ENCODE measurements around the gene SLC35F3.

The SLC35F3 gene

DNA sequence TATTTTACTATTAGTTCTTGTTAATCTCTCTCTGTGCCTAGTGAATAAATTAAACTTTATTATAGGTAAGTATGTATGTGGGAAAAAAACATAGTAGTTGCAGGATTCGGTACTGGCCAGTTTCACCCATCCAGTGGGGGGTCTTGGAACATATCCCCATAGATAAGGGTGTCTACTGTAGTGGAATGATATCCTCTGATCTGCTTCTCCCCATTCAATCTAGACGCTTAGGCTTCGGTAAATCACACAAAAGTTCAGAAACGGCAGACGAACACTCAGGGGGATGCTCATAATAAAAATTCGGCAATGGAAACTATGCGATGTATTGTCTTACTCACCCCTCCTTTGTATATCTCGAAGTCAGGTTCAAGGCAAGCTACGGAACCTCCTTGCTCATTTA, 235.9 kb downstream of the SLC35F3 start:
- TF ChIP-seq, protein P1, sequence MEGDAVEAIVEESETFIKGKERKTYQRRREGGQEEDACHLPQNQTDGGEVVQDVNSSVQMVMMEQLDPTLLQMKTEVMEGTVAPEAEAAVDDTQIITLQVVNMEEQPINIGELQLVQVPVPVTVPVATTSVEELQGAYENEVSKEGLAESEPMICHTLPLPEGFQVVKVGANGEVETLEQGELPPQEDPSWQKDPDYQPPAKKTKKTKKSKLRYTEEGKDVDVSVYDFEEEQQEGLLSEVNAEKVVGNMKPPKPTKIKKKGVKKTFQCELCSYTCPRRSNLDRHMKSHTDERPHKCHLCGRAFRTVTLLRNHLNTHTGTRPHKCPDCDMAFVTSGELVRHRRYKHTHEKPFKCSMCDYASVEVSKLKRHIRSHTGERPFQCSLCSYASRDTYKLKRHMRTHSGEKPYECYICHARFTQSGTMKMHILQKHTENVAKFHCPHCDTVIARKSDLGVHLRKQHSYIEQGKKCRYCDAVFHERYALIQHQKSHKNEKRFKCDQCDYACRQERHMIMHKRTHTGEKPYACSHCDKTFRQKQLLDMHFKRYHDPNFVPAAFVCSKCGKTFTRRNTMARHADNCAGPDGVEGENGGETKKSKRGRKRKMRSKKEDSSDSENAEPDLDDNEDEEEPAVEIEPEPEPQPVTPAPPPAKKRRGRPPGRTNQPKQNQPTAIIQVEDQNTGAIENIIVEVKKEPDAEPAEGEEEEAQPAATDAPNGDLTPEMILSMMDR (IDR thresholded peaks at IDR 0.05; ENCODE audit: insufficient read depth, low read depth, low read length, missing control alignments), result no peak
- no peak for DNase-seq (ENCODE audit: low read depth)
- no peak overlapping the region for H3K4me3 ChIP-seq (ENCODE audit: low read depth, low read length)

DNA sequence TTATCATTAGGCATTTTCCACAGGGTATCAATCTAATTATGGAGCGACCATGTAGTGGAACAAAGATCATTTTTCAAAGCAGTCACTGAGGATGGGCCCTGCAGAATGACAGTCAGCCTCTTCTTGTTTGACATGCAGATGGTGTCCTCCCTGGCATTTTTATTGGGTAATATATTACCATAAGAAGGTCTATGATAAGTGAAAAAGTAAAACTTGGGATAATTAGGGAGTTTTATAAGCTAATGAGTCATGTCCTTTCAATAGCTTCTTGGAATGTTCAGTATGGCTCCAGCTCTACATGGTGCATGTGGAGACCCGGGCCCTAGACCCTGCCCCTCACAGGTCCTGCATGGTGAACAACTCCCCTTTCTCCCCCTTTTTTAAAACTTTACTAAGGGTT, 236.5 kb downstream of the SLC35F3 start:
- TF ChIP-seq, protein P1 (IDR thresholded peaks at IDR 0.05; ENCODE audit: insufficient read depth, low read depth, low read length, missing control alignments), result no peak
- H3K4me3 ChIP-seq (ENCODE audit: low read depth, low read length), result no peak overlapping the region
- no peak for DNase-seq (ENCODE audit: low read depth)

DNA sequence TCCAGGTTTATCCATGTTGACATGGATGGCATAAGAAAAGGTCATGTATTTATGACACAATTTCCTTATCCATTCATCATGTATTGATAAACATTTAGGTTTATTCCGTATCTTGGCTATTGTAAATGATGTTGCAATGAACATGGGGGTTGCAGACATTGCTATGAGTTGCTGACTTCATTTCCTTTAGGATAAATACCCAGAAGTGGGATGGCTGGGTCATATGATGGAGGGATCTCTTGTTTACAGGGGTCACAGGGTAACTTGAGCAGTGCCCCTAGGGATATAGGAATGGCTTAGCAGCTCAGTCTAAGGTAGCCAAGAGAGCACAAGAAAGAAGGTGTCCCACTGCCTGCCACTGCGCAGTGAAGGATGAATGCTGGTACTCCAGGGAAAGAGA, 239.2 kb downstream of the SLC35F3 start:
- TF ChIP-seq, protein P1 (IDR thresholded peaks at IDR 0.05; ENCODE audit: insufficient read depth, low read depth, low read length, missing control alignments), result no peak
- DNase-seq (ENCODE audit: low read depth), result no peak
- H3K4me3 ChIP-seq (ENCODE audit: low read depth, low read length), result no peak overlapping the region

DNA sequence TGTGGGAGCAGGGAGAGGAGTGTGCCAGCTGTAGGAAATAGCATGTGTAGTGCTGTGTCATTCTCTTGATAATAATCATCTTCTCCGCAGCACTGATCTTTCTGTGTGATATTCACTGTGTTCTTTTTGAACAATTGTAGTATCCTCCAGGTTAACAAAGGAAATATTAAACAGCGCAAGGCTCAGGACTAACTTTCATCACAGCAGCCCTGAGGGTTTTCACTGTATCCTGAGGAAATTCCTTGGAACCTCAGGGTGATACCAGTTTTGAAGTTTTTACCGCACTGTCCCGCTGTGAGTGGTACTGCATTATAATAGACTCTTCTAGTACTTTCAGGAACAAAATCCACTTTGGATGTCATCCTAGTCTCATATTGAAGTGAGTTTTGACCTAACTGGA, 240.4 kb downstream of the SLC35F3 start:
- DNase-seq (ENCODE audit: low read depth), result no peak
- H3K4me3 ChIP-seq (ENCODE audit: low read depth, low read length), result no peak overlapping the region
- TF ChIP-seq, protein P1 (IDR thresholded peaks at IDR 0.05; ENCODE audit: insufficient read depth, low read depth, low read length, missing control alignments), result no peak

DNA sequence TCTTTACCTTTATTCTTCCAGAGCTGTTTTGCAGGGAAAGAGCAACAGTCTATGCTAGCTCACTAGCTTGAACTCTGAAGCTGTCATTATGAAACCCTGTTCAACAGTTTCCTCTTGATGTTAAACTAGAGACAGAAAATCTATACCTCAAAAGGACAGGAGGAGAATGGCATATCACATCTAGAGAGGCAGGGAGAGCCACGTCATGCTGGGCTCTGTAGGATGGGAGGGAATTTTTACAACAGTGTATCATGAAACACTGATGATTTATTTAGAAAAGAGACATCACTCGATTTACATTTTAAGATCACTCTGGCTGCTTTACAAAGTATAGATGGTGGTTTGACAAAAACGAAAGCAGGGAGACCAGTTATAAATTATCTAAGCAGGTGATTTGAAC, 243.9 kb downstream of the SLC35F3 start:
- no peak overlapping the region for H3K4me3 ChIP-seq (ENCODE audit: low read depth, low read length)
- DNase-seq (ENCODE audit: low read depth), result no peak
- TF ChIP-seq, protein P1 (IDR thresholded peaks at IDR 0.05; ENCODE audit: insufficient read depth, low read depth, low read length, missing control alignments), result no peak

DNA sequence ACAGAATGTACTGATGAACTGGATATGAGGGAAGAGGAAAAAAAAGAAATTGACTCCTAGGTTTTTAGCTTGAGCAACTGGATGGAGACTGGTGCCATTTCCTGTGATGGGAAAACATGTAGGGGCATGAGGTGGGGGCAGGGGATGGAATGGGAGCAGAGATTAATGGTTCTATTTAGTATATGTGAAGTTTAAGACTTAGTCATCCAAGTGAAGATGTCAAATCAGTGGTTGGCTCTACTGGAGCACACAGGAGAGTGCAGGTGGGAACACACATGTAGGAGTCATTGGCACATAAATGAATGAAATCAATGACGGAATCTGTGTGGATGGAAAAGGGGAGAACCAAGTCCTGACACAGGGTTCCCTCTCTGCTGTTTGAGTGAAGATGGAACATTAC, 244.3 kb downstream of the SLC35F3 start:
- TF ChIP-seq, protein P1 (IDR thresholded peaks at IDR 0.05; ENCODE audit: insufficient read depth, low read depth, low read length, missing control alignments), result no peak
- no peak for DNase-seq (ENCODE audit: low read depth)
- H3K4me3 ChIP-seq (ENCODE audit: low read depth, low read length), result no peak overlapping the region

DNA sequence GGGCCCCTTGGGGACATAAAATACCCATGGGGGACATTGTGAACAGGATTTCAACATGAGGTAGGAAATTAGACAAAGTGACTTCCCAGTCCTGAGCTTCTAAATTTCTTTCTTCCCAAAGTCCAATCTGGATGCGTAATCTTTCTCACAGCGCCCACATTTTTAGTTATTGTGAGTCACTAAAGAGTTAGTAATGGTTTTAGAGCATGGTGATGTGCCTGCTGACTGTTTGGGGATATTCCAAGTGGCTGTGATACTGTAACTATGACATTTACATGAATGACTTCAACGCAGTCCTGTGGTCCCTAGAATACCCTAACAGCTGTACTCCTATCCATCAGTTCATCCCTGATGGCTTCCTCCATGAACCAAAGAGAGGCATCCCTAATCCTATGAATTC, 244.7 kb downstream of the SLC35F3 start:
- H3K4me3 ChIP-seq (ENCODE audit: low read depth, low read length), result no peak overlapping the region
- no peak for DNase-seq (ENCODE audit: low read depth)

More for the DNA sequence above, 244.7 kb downstream of the SLC35F3 start:
- TF ChIP-seq, protein P1 (IDR thresholded peaks at IDR 0.05; ENCODE audit: insufficient read depth, low read depth, low read length, missing control alignments), result no peak

All from GM12865 (cell line).